Activated CD8-positive, alpha-beta memory T cell treated with anti-CD3 and anti-CD28 coated beads for 4 hours (primary cell): ENCODE measurements around the gene SCART1.
"Not testable (repeated sequence)": the region's sequence is repeated elsewhere in the genome, so short reads cannot be mapped to it uniquely, and the experiment has no call there.

Experiments
- DNase-seq, 2 donors: peaks; one replicate each; pipeline ENCODE4 v3.0.0-alpha.2; 2020; ENCODE audit warnings: low read depth in 2 of 2

Gene SCART1

DNA sequence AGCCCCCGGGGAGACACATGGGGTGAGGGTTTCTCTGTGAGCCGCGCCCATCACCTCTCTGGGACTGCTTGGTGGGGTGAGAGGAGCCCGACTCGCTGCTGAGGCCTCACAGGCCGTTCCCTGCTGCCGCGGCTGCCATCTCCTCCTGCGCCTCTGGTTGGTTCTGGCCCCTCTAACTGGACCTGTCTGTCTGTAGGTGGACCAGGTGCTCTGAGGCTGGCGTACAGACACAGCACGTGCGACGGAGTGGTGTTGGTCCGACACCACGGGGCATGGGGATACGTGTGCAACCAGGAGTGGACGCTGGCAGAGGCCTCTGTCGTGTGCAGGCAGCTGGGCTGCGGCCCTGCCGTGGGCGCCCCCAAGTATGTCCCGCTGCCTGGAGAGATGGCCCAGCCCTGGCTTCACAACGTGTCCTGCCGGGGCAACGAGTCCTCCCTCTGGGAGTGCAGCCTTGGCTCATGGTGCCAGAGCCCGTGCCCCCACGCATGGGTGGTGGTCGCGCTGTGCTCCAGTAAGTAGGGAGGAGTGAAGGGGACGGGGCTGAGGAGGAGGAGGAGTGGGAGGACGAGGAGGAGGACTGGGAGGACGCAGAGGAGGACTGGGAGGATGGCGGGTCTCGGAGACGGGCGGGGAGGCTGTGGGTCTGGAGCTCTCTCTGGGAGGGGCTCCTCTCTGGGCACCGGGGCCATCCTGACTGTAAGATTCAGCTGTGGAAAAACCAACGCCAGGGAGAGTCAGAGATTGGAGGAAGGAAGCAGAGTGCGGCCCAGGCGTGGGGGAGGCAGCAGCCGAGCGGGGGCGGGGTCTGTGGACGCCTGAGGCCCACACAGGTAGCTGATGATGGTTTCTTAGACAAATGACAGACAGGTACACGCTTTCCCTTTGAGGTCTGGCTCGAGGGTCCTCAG, 2.6 kb downstream of the SCART1 start:
- no peak for DNase-seq

GRCh38 chr10:133457100-133457841, 3.5 kb downstream of the SCART1 start:
- no peak for DNase-seq

- no peak for DNase-seq
These were observed 4.4 kb downstream of the SCART1 start for GRCh38 chr10:133458021-133458709.

DNA sequence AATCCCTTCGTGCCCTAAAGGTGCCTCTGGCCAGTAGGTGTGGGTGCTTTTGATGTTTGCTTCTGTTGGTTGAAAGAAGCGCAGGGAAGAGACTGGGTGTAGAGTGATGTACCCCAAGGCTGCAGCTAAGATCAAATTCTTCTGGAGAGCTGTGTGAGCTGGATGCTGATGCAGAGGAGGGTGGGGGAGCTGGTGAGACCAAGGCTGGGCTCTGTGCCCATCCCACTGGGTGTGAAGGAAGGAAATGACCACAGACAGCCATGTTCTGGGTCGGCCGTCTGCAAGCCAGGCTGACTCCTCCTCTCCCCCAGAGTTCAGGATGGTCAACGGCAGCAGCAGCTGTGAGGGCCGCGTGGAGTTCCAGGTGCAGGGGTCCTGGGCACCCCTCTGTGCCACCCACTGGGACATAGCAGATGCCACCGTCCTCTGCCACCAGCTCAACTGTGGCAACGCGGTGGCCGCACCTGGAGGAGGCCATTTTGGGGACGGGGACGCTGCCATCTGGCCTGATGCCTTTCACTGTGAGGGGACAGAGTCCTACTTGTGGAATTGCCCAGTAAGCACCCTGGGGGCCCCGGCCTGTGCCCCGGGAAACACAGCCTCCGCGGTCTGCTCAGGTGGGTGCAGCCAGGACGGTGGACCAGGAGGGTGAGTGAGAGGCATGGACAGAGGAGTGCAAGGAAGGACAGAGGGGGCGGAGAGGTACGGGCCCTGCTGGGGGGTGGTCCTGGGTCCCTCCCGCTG, 5.1 kb downstream of the SCART1 start:
- DNase-seq: no peak

- no peak for DNase-seq
These were observed 5.9 kb downstream of the SCART1 start for GRCh38 chr10:133459454-133460207.

- no peak for DNase-seq
These were observed 6.5 kb downstream of the SCART1 start for GRCh38 chr10:133460208-133460769.

DNA sequence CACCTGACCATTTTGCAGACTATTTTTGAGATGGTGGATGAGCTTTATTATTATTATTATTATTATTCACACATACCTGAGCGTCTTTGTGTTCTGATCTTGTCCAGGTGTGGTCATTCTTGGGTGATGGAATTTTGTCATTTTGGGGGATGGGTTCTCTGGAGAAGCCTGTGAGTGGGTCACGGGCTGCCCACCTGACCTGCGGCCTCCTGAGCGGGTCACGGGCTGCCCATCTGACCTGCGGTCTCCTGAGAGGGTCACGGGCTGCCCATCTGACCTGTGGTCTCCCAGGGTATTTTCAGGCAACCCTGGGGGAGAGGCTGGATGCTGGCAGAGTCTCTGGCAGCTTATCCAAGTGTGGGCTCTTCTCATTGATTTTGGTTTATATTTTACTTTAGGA, 7.3 kb downstream of the SCART1 start:
- DNase-seq: no peak

DNA sequence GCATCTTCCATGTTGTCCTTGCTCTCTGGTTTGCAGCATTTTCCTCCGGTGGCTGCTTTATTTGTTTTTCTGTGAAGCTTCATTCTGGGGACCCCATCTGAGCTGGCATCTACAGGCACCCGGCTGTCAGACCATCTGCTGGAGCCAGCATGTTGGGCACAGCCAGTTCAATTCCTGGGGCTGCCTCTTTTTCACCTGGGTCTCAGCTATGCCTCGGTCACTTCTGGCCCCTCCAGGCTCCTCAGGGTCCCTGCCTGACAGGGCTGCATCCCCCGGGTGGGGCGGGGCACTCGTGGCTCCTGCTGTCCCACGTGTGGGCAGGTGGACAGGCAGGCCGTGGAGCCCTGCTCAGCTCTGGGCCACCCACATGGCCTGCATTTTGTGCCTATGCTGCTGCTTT, 8.1 kb downstream of the SCART1 start:
- DNase-seq: no peak

DNA sequence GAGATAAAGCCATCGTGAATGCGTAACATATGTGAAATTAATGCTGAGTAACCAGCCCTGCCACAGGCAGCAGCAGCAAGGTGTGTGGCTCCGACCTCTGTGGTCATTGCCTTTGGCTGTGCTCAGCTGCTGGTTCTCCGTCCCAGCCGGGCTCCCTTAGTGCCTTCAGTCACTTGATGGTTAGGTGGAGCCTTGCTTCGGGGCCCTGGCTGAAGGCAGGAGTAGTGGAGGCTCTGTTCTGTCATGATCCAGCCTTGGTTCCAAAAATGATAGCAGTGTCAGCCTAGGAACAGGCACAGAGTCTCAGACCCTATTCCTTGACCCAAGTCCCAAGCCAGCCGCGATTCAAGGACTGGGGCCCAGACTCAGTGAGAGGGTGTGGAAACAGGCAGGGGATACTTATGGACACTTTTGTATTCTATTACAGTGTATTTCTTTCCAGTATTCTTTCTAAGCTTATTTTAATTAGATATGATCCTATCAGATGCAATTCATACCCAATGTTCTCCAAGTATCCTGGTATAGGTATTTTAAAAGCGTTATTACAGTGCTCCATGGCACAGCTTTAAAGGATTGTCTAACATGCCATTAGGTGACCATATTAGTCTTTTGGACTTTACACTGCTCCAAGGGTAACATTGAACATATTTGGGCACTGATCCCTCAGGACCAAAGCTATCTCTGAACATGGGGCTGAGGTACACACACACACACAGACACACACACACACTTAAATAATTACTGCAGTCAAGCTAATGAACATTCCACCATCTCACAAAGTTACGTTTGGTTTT, 9.0 kb downstream of the SCART1 start:
- no peak for DNase-seq

DNA sequence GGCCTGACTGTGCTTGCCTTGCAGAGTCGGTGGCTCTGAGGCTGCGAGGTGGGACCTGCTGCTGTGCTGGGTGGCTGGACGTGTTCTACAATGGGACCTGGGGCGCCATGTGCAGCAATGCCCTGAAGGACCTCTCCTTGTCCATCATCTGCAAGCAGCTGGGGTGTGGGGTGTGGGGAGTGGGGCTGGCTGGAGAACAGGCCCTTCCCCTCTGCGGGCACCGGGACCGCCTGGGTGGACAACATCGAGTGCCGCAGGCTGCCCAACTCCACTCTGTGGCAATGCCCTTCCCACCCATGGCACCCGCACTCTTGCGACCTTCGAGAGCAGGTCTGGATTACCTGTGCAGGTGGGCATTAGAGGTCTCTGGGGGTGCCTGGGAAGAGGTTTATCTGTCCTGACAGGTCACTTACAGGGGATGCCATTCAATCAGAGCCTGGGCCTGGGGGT, 10.9 kb downstream of the SCART1 start:
- DNase-seq: no peak

- DNase-seq: no peak
These were observed 11.6 kb downstream of the SCART1 start for GRCh38 chr10:133465191-133465949.

DNA sequence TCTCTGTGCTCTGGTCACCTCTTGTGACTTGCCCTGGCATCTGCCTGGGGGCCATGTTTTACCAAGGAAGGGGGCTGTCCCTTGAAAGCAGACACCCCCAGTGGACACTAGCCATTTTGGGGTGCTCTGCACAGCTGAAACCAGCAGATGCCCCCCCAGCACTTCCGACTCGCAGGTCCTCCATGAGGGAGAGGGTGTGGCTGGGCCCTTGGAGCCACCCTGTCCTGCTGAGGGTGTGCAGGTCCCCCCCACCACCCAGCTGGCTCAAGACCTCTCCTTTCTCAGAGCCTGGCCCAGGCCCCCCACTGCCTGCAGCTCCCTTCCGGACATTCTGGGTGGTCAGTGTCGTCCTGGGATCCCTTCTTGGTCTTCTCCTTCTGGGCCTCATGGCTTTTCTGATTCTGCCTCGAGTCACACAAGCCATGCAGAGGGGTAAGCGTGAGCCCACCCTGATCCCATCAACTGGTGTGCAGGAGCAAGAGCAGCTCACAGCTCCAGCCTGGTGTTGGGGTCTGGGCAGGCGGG, 12.3 kb downstream of the SCART1 start:
- no peak for DNase-seq

GRCh38 chr10:133466683-133467275, 13.0 kb downstream of the SCART1 start:
- no peak for DNase-seq

DNA sequence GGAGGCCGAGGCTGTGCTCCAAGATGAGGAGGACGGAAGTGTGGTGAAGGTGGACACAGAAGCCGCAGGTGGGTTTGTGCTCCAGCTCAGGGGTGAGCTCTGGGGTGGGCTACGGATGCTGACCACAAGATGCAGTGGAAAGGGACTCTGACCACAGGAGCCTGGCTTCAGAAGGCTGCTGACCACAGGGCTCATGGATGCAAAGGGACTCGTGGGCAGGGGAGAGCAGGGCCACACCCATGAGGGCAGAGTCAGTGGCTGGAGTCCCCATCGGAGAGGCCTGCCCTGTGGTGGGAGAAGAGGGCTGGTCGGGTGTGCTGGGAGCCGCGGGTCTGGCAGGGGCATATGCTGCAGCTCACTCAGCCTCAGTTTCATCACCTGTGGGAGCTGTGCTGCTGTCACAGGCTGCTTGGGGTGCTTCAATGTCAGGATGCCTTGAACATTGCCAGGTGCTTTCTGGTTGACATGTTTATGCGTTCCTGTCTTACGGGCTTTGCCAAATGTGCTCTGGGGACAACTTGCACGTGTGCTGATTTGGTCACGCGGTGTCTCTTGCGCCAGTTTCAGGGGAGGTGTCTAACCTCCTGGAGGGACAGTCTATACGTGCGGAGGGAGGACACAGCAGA, 13.7 kb downstream of the SCART1 start:
- DNase-seq: no peak

GRCh38 chr10:133469205-133469604, 15.5 kb downstream of the SCART1 start:
- not testable (repeated sequence) for DNase-seq

DNA sequence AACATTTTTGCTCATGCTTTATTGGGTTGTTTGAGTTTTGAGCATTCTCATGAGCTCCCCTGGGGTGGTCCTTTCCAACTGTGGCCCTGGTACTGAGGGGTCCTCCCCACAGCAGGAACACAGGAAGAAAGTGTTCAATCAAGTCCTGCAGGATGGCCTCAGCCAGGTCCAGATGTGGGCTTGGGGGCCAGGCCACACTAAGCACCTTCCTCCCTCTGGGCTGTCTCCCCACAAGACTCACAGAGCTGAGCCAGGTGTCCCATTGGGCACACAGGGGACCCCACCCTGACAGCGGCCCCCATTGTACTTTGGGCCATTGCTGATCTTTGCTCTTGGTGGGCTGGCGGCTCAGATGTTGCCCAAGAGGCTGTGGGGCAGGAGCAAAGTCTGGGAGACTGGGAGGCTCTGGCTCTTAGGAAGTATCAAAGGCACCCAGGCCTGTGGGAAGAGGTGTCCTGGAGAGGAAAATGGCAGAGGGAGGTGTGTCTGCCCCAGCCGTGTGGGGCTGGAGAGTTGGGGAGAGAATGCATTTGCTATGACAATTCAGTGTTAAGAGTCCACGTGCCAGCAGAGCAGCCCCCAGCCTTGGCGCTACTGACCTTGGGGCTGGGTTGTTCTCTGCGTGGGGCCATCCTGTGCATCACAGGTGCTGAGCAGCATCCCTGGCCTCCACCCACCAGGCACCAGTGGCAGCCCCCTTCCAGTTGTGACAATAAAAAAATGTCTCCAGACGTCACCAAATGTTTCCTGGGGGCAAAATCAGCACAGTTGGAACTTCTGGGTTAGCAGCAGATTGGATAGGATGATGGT, 17.8 kb downstream of the SCART1 start:
- no peak for DNase-seq

DNA sequence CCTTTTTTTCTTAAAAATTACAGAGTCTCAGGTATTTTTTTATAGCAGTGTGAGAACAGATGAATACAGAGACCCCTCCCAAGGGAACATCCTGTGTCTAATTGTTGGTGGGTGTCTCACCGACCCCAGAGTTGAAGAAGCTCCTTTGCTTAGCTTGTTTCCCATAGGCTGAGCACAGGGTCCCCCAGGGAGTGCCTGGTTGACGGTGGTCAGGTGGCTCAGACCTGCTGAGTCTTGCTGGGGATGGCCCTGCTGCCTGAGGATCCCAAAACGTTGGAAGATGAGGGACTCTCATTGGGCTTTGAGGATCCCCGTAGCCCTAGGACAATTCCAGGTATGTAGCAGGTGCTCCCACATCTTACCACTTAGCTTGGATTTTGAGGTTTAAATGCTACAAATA, 19.5 kb downstream of the SCART1 start:
- no peak for DNase-seq
